Kidney (tissue), 14 donors: ENCODE results near the gene LRRC8C. TPM values are rescaled to one million over a fixed set of nuclear protein-coding genes. Genes with fewer than 3 reads are reported as not detected.
"Not testable (repeated sequence)": the region's sequence is repeated elsewhere in the genome, so short reads cannot be mapped to it uniquely, and the experiment has no call there.

Experiments used
- DNase-seq, 5 donors: peaks; one replicate each; pipeline ENCODE4 v3.0.0-alpha.2; 2013 to 2020
- FAIRE-seq: peaks from 2 replicates; lab custom pipeline; 2012; peaks lifted over from hg19 to GRCh38; lab: Jason Lieb, UNC
- H3K27ac ChIP-seq, 2 donors: one replicate each; pipeline ENCODE4 v1.7.0; 2013; ENCODE audit warnings: low read depth in 2 of 2, low read length in 2 of 2, inconsistent platforms in 1 of 2
- H3K27me3 ChIP-seq: one replicate; pipeline ENCODE4 v1.7.1; 2013; ENCODE audit warnings: low read length, inconsistent platforms; ENCODE audit not compliant: control insufficient read depth, insufficient read depth
- H3K36me3 ChIP-seq, 3 donors: one replicate each; pipeline versions ENCODE4 v1.7.0 to v1.7.1; 2013; ENCODE audit warnings: low read length in 3 of 3, control low read depth in 1 of 3, inconsistent platforms in 1 of 3; ENCODE audit not compliant: insufficient read depth in 3 of 3, control insufficient read depth in 2 of 3
- H3K4me1 ChIP-seq, 3 donors: one replicate each; pipeline versions ENCODE4 v1.7.0 to v1.7.1; 2013; ENCODE audit warnings: low read length in 3 of 3, inconsistent platforms in 1 of 3, low read depth in 1 of 3; ENCODE audit not compliant: control insufficient read depth in 2 of 3, insufficient read depth in 2 of 3
- H3K4me3 ChIP-seq, 3 donors: one replicate each; pipeline versions ENCODE4 v1.7.0 to v1.8.1; 2013; ENCODE audit warnings: low read length in 3 of 3, control low read depth in 1 of 3, inconsistent platforms in 1 of 3
- H3K9ac ChIP-seq, 3 donors: one replicate each; pipeline versions ENCODE4 v1.7.0 to v1.7.1; 2013; ENCODE audit warnings: low read length in 3 of 3, control low read depth in 1 of 3, inconsistent platforms in 1 of 3
- H3K9me3 ChIP-seq, 3 donors: one replicate each; pipeline versions ENCODE4 v1.7.0 to v1.7.1; 2013; ENCODE audit warnings: low read length in 3 of 3, control low read depth in 1 of 3, inconsistent platforms in 1 of 3; ENCODE audit not compliant: control insufficient read depth in 2 of 3, insufficient read depth in 1 of 3
- CTCF ChIP-seq: IDR thresholded peaks from 3 replicates; pipeline ENCODE4 v1.5.1; 2012; ENCODE audit warnings: mild to moderate bottlenecking, moderate library complexity, borderline replicate concordance; ENCODE audit not compliant: insufficient read depth; ENCODE audit errors: extremely low read depth
- intact Hi-C: fragments of 100-400 bp; cut with DNase I; formaldehyde crosslinking; loops from one replicate; pipeline ENCODE4 v1.11.1; 2022
- polyA plus RNA-seq: library from polyadenylated mRNA; stranded (reverse); fragments of 350-450 nt; fragmentation: Illumina TruSeq; extraction: RNeasy Lipid Tissue Mini Kit (QIAGEN cat#74804); gene quantifications from one replicate; pipeline ENCODE4 v1.2.3, GENCODE V29; 2014; ENCODE audit warnings: low read depth, low replicate concordance; ENCODE audit not compliant: insufficient read depth
- total RNA-seq: library from RNA; stranded (reverse); fragmentation: NEBNext Ultra II Directional; extraction: Animal tissue kit (Norgen Biotek cat#: 25700); gene quantifications from one replicate; pipeline ENCODE4 v1.2.1, GENCODE V29; 2021
- donor health status: control.
- donor health status: control.
- donor health status: control.
- donor health status: control.
- donor health status: control.
- donor health status: DM: yes; HTN: yes; CAD: no.
- donor health status: Normal renal cell carcinoma (clear cell type).

LRRC8C gene
- total and polyA plus RNA-seq, 2 donors from 2014 or later = 2.6 to 12.7 TPM

GRCh38 chr1:89587729-89588161 is 45.2 kb upstream of the LRRC8C start:
- intact Hi-C loops = no loop called here
- Histone ChIP-seq H3K27me3 (no peaks in the 10 kb centered on the region), H3K9me3 (no peaks in the 10 kb centered on the region), H3K4me1 (no peaks in the 10 kb centered on the region), H3K4me3 (no peak overlapping the region), H3K27ac (no peak overlapping the region), H3K9ac (no peak overlapping the region), H3K36me3 (peaks cover 0 to 5% (median 3%) of the 10 kb centered on the region in 3 donors)
- DNase-seq = peak in 1 of 5 donors; percentile 26
- no peak for TF ChIP-seq CTCF
- no peak for FAIRE-seq

DNA sequence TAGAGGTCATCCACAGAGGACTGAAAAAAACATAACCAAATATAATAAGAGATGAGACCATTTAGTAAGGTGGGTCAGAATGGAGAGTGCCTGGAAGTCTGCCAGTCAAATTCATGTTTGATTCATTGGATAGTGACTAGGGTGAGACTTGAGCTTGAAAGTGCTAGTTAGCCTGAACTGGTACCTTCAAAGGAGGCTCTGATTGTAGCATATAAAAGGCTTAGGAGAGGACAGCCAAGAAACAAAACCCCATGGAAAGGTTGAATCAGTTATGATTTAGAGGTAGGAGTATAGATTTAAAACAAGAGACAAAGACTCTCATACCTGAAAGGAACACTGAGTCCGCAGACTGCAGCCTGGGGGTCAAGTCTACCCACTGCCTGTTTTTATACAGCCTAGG is 44.4 kb upstream of the LRRC8C start:
- no peaks in the 10 kb centered on the region for H3K4me1 ChIP-seq
- intact Hi-C loops = no loop called here
- no peaks in the 10 kb centered on the region for H3K9me3 ChIP-seq
- H3K36me3 ChIP-seq = no peaks in the 10 kb centered on the region
- no peak overlapping the region for H3K4me3 ChIP-seq
- H3K27me3 ChIP-seq = no peaks in the 10 kb centered on the region
- FAIRE-seq = no peak
- DNase-seq = no peak
- TF ChIP-seq CTCF = no peak
- no peak overlapping the region for H3K9ac ChIP-seq
- no peak overlapping the region for H3K27ac ChIP-seq

GRCh38 chr1:89589515-89589914 is 43.4 kb upstream of the LRRC8C start:
- Histone ChIP-seq H3K9ac (no peak overlapping the region), H3K4me3 (no peak overlapping the region), H3K9me3 (no peaks in the 10 kb centered on the region), H3K27ac (no peak overlapping the region), H3K36me3 (no peaks in the 10 kb centered on the region), H3K4me1 (no peaks in the 10 kb centered on the region), H3K27me3 (no peaks in the 10 kb centered on the region)
- intact Hi-C loops = no loop called here
- no peak for FAIRE-seq
- no peak for TF ChIP-seq CTCF
- no peak for DNase-seq

GRCh38 chr1:89590341-89591080 is 42.4 kb upstream of the LRRC8C start:
- no peak overlapping the region for H3K27ac ChIP-seq

GRCh38 chr1:89592861-89593302 is 40.0 kb upstream of the LRRC8C start:
- H3K27me3 ChIP-seq, DNase-seq, H3K4me3 ChIP-seq, H3K9ac ChIP-seq, FAIRE-seq, H3K27ac ChIP-seq, H3K9me3 ChIP-seq, H3K36me3 ChIP-seq, intact Hi-C loops, H3K4me1 ChIP-seq: not testable (repeated sequence)

More at GRCh38 chr1:89590341-89591080, 42.4 kb upstream of the LRRC8C start:
- no peak overlapping the region for H3K9ac ChIP-seq
- no peak for DNase-seq
- no peaks in the 10 kb centered on the region for H3K4me1 ChIP-seq
- no peak for FAIRE-seq
- H3K36me3 ChIP-seq = no peaks in the 10 kb centered on the region
- intact Hi-C loops = no loop called here
- H3K9me3 ChIP-seq = no peaks in the 10 kb centered on the region
- TF ChIP-seq CTCF = no peak
- no peaks in the 10 kb centered on the region for H3K27me3 ChIP-seq
- H3K4me3 ChIP-seq = no peak overlapping the region
